ENCODE data around the gene SAFB. TPM values are rescaled to one million over a fixed set of nuclear protein-coding genes. Genes with fewer than 3 reads are reported as not detected.
"Not testable (repeated sequence)": the region's sequence is repeated elsewhere in the genome, so short reads cannot be mapped to it uniquely, and the experiment has no call there.

The SAFB gene
- total RNA-seq, 1 experiment from 2014 or later, result 83.0 TPM

- no peaks in the 10 kb centered on the region for H3K27me3 ChIP-seq (ENCODE audit: control insufficient read depth, insufficient read depth, low read length)
- no peak overlapping the region for H3K27ac ChIP-seq (ENCODE audit: low read length)
- H3K9me3 ChIP-seq (ENCODE audit: control insufficient read depth, insufficient read depth, low read depth, low read length), result no peaks in the 10 kb centered on the region
- no peak for ATAC-seq
- in situ Hi-C loops (cut with HindIII; ENCODE audit: low pct_unique_long_range_greater_than_20kb, low sequenced_read_pairs), result no loop called here
- POLR2A ChIA-PET, result no interaction called here
- H3K4me1 ChIP-seq (ENCODE audit: control insufficient read depth, insufficient read depth, low read length), result peaks cover 2% of the 10 kb centered on the region
- CTCF ChIA-PET, result no interaction called here
- intact Hi-C loops (cut with micrococcal nuclease; ENCODE audit: unreplicated experiment), result loop anchor here (10.0 kb wide), 1 partner anchor 96 kb away; the partner anchor contains the start of gene DUS3L
- TF ChIP-seq POLR2AphosphoS5 (IDR thresholded peaks at IDR 0.05; ENCODE audit: low read depth, low read length) (no peak; the same call in 1 of the 2 replicates), REST (IDR thresholded peaks at IDR 0.05; ENCODE audit: insufficient read depth in 1 of 2, low read depth in 2 of 2, low read length in 1 of 2) (no peak), SIN3A (IDR thresholded peaks at IDR 0.05; ENCODE audit: borderline replicate concordance, insufficient read depth, low read depth, low read length) (no peak), CTCF (IDR thresholded peaks at IDR 0.05) (no peak), TCF7L2 (IDR thresholded peaks at IDR 0.05; ENCODE audit: low read depth, low read length) (no peak)
- no peaks in the 10 kb centered on the region; the same call in 1 of the 2 replicates for H3K36me3 ChIP-seq (ENCODE audit: control insufficient read depth, insufficient read depth, low read length)
- H3K4me3 ChIP-seq (ENCODE audit: low read depth in 2 of 2, low read length in 2 of 2), result no peak overlapping the region
- BruUV-seq (replicated peaks), result no TSS peak
- no peak for DNase-seq (ENCODE audit: low read depth, low spot score)
Observed at GRCh38 chr19:5698635-5699422, 75.9 kb downstream of the SAFB start.

GRCh38 chr19:5700455-5701092 lies 77.7 kb downstream of the SAFB start:
- DNase-seq (ENCODE audit: low read depth, low spot score), result no peak
- intact Hi-C loops (cut with micrococcal nuclease; ENCODE audit: unreplicated experiment), result no loop called here
- ATAC-seq, result no peak
- TF ChIP-seq CTCF (IDR thresholded peaks at IDR 0.05) (no peak), SIN3A (IDR thresholded peaks at IDR 0.05; ENCODE audit: borderline replicate concordance, insufficient read depth, low read depth, low read length) (no peak), REST (IDR thresholded peaks at IDR 0.05; ENCODE audit: insufficient read depth in 1 of 2, low read depth in 2 of 2, low read length in 1 of 2) (no peak), POLR2AphosphoS5 (IDR thresholded peaks at IDR 0.05; ENCODE audit: low read depth, low read length) (no peak), TCF7L2 (IDR thresholded peaks at IDR 0.05; ENCODE audit: low read depth, low read length) (no peak)
- no peak overlapping the region for H3K4me3 ChIP-seq (ENCODE audit: low read depth in 2 of 2, low read length in 2 of 2)
- H3K27me3 ChIP-seq (ENCODE audit: control insufficient read depth, insufficient read depth, low read length), result no peaks in the 10 kb centered on the region
- H3K4me1 ChIP-seq (ENCODE audit: control insufficient read depth, insufficient read depth, low read length), result no peaks in the 10 kb centered on the region; the same call in 1 of the 2 replicates
- ChIA-PET POLR2A (no interaction called here), CTCF (no interaction called here)
- in situ Hi-C loops (cut with HindIII; ENCODE audit: low pct_unique_long_range_greater_than_20kb, low sequenced_read_pairs), result no loop called here
- H3K36me3 ChIP-seq (ENCODE audit: control insufficient read depth, insufficient read depth, low read length), result no peaks in the 10 kb centered on the region; the same call in 1 of the 2 replicates
- no peak overlapping the region for H3K27ac ChIP-seq (ENCODE audit: low read length)
- no peaks in the 10 kb centered on the region for H3K9me3 ChIP-seq (ENCODE audit: control insufficient read depth, insufficient read depth, low read depth, low read length)
- BruUV-seq (replicated peaks), result no TSS peak

GRCh38 chr19:5702053-5702410 lies 79.1 kb downstream of the SAFB start:
- CTCF ChIA-PET; H3K4me1 ChIP-seq (ENCODE audit: control insufficient read depth, insufficient read depth, low read length); POLR2A ChIA-PET; BruUV-seq (replicated peaks); H3K27me3 ChIP-seq (ENCODE audit: control insufficient read depth, insufficient read depth, low read length); DNase-seq (ENCODE audit: low read depth, low spot score); H3K9me3 ChIP-seq (ENCODE audit: control insufficient read depth, insufficient read depth, low read depth, low read length); ATAC-seq; H3K4me3 ChIP-seq (ENCODE audit: low read depth in 2 of 2, low read length in 2 of 2); in situ Hi-C loops (cut with HindIII; ENCODE audit: low pct_unique_long_range_greater_than_20kb, low sequenced_read_pairs); H3K36me3 ChIP-seq (ENCODE audit: control insufficient read depth, insufficient read depth, low read length); intact Hi-C loops (cut with micrococcal nuclease; ENCODE audit: unreplicated experiment); H3K27ac ChIP-seq (ENCODE audit: low read length): not testable (repeated sequence)

Data from Panc1 (cell line).